Prostate gland (tissue), 2 donors: ENCODE data around the gene ZBTB32. TPM values are rescaled to one million over a fixed set of nuclear protein-coding genes. Genes with fewer than 3 reads are reported as not detected.
"Not testable (repeated sequence)": the region's sequence is repeated elsewhere in the genome, so short reads cannot be mapped to it uniquely, and the experiment has no call there.

Experiments used
- DNase-seq: peaks from one replicate; pipeline ENCODE4 v3.0.0-alpha.2; 2019; ENCODE audit warnings: low spot score
- H3K27ac ChIP-seq, 2 donors: fragments of 200-600 bp; sonication (generic); 2 replicates each; pipeline ENCODE4 v1.5.1; 2017 to 2019
- H3K27me3 ChIP-seq: fragments of 200-600 bp; sonication (generic); replicated peaks from 2 replicates; pipeline ENCODE4 v1.5.1; 2019; ENCODE audit not compliant: insufficient read depth
- H3K36me3 ChIP-seq, 2 donors: fragments of 200-600 bp; sonication (generic); 1 replicate in 1 of 2; 2 replicates in 1 of 2; pipeline versions ENCODE4 v1.5.1 to v1.8.1; 2017 to 2019
- H3K4me1 ChIP-seq: fragments of 200-600 bp; sonication (generic); replicated peaks from 2 replicates; pipeline ENCODE4 v1.5.1; 2019
- H3K4me3 ChIP-seq, 2 donors: fragments of 200-600 bp; sonication (generic); 2 replicates each; pipeline ENCODE4 v1.5.1; 2017 to 2019
- H3K9me3 ChIP-seq: fragments of 200-600 bp; sonication (generic); 2 replicates; pipeline ENCODE4 v1.5.1; 2017
- POLR2A ChIP-seq: fragments of 450-650 bp; IDR thresholded peaks from one replicate; pipeline ENCODE4 v1.6.1; 2016; ENCODE audit warnings: antibody characterized with exemption, mild to moderate bottlenecking
- POLR2AphosphoS5 ChIP-seq: sonication (generic); formaldehyde crosslinking; IDR thresholded peaks from one replicate; pipeline ENCODE4 v1.6.1; 2017; ENCODE audit warnings: antibody characterized with exemption
- WGBS: methylation state at CpG from one replicate; pipeline ENCODE4 v1.1.5; 2018; 5-methylcytosine and 5-hydroxymethylcytosine counted together
- intact Hi-C: fragments of 100-400 bp; cut with DNase I; formaldehyde crosslinking; loops from one replicate; pipeline ENCODE4 v1.14.2; 2022
- total RNA-seq, 2 donors: library from RNA; depleted of rRNA; stranded (reverse); fragments of >200 nt; gene quantifications; one replicate each; pipeline ENCODE4 v1.1.0, GENCODE V29; 2016
- TF ChIP-seq, protein P1 (sequence below), 4 experiments: fragments of 200-600 bp in 2 of 4; fragments of 450-650 bp in 2 of 4; sonication (generic) in 2 of 4; IDR thresholded peaks; 1 replicate in 3 of 4; 2 replicates in 1 of 4; pipeline ENCODE4 v1.5.1; 2016 to 2019; ENCODE audit warnings: antibody characterized with exemption in 4 of 4, mild to moderate bottlenecking in 2 of 4, moderate library complexity in 2 of 4

Gene ZBTB32, protein sequence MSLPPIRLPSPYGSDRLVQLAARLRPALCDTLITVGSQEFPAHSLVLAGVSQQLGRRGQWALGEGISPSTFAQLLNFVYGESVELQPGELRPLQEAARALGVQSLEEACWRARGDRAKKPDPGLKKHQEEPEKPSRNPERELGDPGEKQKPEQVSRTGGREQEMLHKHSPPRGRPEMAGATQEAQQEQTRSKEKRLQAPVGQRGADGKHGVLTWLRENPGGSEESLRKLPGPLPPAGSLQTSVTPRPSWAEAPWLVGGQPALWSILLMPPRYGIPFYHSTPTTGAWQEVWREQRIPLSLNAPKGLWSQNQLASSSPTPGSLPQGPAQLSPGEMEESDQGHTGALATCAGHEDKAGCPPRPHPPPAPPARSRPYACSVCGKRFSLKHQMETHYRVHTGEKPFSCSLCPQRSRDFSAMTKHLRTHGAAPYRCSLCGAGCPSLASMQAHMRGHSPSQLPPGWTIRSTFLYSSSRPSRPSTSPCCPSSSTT
- total RNA-seq, result 1 to 10 TPM in 1 of 2 donors, not detected in 1; 3.1 TPM

DNA sequence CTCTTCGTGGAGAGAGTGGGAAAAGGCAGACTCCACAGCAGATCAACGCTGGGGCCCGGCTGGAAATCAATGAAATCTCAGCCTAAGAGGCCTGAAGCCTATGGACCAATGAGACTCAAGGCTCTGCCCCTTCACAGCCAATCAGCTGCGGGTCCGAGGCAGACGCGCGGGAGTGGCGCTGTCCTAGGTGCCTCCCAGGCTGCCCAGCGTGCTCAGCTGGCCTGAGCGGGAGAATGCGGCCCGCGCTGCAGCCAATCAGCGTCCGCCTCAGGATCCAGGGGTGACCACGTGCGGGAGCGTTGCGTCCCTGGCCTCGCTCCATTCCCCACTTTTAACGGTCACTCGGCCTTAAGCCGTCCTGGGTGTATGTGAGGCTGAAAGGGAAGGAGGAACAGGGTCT lies at the start of gene ZBTB32:
Gene ZBTB32 (plus strand): TSS at position 341 of the 400 bp plus-strand sequence. CDS start 10,069 bp downstream, outside the sequence.
- H3K4me1 ChIP-seq, result no peaks in the 10 kb centered on the region
- H3K36me3 ChIP-seq, result no peaks in the 10 kb centered on the region
- TF ChIP-seq, protein P1, sequence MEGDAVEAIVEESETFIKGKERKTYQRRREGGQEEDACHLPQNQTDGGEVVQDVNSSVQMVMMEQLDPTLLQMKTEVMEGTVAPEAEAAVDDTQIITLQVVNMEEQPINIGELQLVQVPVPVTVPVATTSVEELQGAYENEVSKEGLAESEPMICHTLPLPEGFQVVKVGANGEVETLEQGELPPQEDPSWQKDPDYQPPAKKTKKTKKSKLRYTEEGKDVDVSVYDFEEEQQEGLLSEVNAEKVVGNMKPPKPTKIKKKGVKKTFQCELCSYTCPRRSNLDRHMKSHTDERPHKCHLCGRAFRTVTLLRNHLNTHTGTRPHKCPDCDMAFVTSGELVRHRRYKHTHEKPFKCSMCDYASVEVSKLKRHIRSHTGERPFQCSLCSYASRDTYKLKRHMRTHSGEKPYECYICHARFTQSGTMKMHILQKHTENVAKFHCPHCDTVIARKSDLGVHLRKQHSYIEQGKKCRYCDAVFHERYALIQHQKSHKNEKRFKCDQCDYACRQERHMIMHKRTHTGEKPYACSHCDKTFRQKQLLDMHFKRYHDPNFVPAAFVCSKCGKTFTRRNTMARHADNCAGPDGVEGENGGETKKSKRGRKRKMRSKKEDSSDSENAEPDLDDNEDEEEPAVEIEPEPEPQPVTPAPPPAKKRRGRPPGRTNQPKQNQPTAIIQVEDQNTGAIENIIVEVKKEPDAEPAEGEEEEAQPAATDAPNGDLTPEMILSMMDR (IDR thresholded peaks at IDR 0.05), result no peak
- TF ChIP-seq POLR2A (no peak), POLR2AphosphoS5 (no peak)
- no peak for DNase-seq
- intact Hi-C loops, result no loop called here
- no peak within 1 kb of the TSS for H3K27ac ChIP-seq
- H3K4me3 ChIP-seq, result no peak within 1 kb of the TSS
- no peaks in the 10 kb centered on the region for H3K9me3 ChIP-seq
- H3K27me3 ChIP-seq, result no peaks in the 10 kb centered on the region
- WGBS, result 13% methylated on average over 24 of the region's 24 CpGs

GRCh38 chr19:35654828-35655227 lies 49.5 kb upstream of the ZBTB32 start:
- DNase-seq, intact Hi-C loops, H3K4me3 ChIP-seq, H3K27ac ChIP-seq, H3K36me3 ChIP-seq, H3K9me3 ChIP-seq, H3K27me3 ChIP-seq, H3K4me1 ChIP-seq: not testable (repeated sequence)
- 94% methylated on average over 6 of the region's 6 CpGs for WGBS

GRCh38 chr19:35655600-35655999 lies 48.8 kb upstream of the ZBTB32 start:
- no peaks in the 10 kb centered on the region for H3K4me1 ChIP-seq
- no peaks in the 10 kb centered on the region for H3K9me3 ChIP-seq
- TF ChIP-seq, protein P1 (IDR thresholded peaks at IDR 0.05), result no peak
- no peak for TF ChIP-seq POLR2AphosphoS5
- no peak for TF ChIP-seq POLR2A
- no peak for DNase-seq
- peaks cover 0 to 7% of the 10 kb centered on the region in 2 donors for H3K36me3 ChIP-seq
- no peak overlapping the region for H3K4me3 ChIP-seq
- H3K27ac ChIP-seq, result no peak overlapping the region
- 94% methylated on average over 4 of the region's 4 CpGs for WGBS
- no peaks in the 10 kb centered on the region for H3K27me3 ChIP-seq
- intact Hi-C loops, result no loop called here

- H3K36me3 ChIP-seq, result peaks cover 0 to 7% of the 10 kb centered on the region in 2 donors
- no peak overlapping the region for H3K27ac ChIP-seq
- H3K27me3 ChIP-seq, result no peaks in the 10 kb centered on the region
- no peaks in the 10 kb centered on the region for H3K4me1 ChIP-seq
- TF ChIP-seq POLR2AphosphoS5 (no peak), POLR2A (no peak)
- TF ChIP-seq, protein P1 (IDR thresholded peaks at IDR 0.05), result no peak
- DNase-seq, result no peak
- no peaks in the 10 kb centered on the region for H3K9me3 ChIP-seq
- intact Hi-C loops, result no loop called here
- H3K4me3 ChIP-seq, result no peak overlapping the region
- WGBS, result 87% methylated on average over 6 of the region's 6 CpGs
Measured at GRCh38 chr19:35656700-35657099, 47.7 kb upstream of the ZBTB32 start.

- Histone ChIP-seq H3K27ac (no peak overlapping the region), H3K4me1 (no peaks in the 10 kb centered on the region), H3K4me3 (no peak overlapping the region), H3K27me3 (no peaks in the 10 kb centered on the region), H3K9me3 (no peaks in the 10 kb centered on the region), H3K36me3 (peaks cover 0 to 7% of the 10 kb centered on the region in 2 donors)
- intact Hi-C loops, result no loop called here
- WGBS, result 93% methylated on average over 15 of the region's 15 CpGs
- DNase-seq, result no peak
- TF ChIP-seq, protein P1 (IDR thresholded peaks at IDR 0.05), result no peak
- TF ChIP-seq POLR2A (no peak), POLR2AphosphoS5 (no peak)
Measured at GRCh38 chr19:35657904-35658700, 46.3 kb upstream of the ZBTB32 start.
